ENCODE results near the gene RABGAP1L.
"Not testable (repeated sequence)": the region's sequence is repeated elsewhere in the genome, so short reads cannot be mapped to it uniquely, and the experiment has no call there.

RABGAP1L gene

DNA sequence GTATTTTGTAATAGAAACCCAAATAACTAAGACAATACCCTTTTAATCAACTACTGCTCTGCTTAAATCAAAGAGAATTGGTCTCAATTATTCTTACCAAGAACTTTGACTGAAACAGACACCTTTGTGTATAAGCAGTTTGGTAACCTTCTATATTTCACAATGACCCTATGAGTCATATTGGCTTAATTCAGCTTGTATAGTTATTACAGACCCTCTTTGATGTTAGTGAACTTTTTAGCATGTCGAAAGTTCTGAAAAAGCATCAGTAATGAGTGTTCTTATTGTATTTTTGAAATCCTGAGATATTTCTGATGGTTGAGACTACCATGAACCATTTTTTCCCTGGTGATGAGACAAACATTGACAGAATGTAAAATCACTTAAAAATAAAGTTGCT lies 43.3 kb upstream of the RABGAP1L start:
- no peaks in the 10 kb centered on the region for H3K27me3 Mint-ChIP-seq (ENCODE audit: low read depth)
- H3K4me3 Mint-ChIP-seq = no peak overlapping the region
- H3K9me3 Mint-ChIP-seq = no peaks in the 10 kb centered on the region
- peaks cover 5% of the 10 kb centered on the region for H3K4me1 Mint-ChIP-seq
- TF ChIP-seq, protein P1, sequence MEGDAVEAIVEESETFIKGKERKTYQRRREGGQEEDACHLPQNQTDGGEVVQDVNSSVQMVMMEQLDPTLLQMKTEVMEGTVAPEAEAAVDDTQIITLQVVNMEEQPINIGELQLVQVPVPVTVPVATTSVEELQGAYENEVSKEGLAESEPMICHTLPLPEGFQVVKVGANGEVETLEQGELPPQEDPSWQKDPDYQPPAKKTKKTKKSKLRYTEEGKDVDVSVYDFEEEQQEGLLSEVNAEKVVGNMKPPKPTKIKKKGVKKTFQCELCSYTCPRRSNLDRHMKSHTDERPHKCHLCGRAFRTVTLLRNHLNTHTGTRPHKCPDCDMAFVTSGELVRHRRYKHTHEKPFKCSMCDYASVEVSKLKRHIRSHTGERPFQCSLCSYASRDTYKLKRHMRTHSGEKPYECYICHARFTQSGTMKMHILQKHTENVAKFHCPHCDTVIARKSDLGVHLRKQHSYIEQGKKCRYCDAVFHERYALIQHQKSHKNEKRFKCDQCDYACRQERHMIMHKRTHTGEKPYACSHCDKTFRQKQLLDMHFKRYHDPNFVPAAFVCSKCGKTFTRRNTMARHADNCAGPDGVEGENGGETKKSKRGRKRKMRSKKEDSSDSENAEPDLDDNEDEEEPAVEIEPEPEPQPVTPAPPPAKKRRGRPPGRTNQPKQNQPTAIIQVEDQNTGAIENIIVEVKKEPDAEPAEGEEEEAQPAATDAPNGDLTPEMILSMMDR (IDR thresholded peaks at IDR 0.05; ENCODE audit: unreplicated experiment in 3 of 3) = no peak
- no peaks in the 10 kb centered on the region for H3K36me3 Mint-ChIP-seq (ENCODE audit: low read depth)
- H3K27ac Mint-ChIP-seq = no peak overlapping the region

DNA sequence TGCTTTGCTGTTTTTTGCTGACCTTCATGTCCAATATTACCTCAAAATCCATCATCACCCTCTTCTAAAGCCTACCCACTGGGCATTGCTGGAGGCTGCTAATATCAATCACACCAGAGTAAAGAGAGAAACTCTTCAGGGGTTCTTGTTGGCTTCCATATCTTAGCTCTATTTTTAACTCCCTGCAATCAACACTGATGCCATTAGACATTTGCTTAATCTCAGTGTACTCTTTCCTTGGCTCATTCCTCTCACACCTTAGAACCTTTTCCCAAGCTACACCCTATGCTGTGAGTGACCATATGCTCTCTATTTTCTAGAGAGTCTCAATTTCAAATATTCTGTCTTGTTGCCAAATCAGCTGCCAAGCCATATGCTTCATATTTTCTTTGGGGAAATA lies 40.6 kb upstream of the RABGAP1L start:
- no peak overlapping the region for H3K27ac Mint-ChIP-seq
- H3K36me3 Mint-ChIP-seq (ENCODE audit: low read depth) = no peaks in the 10 kb centered on the region

DNA sequence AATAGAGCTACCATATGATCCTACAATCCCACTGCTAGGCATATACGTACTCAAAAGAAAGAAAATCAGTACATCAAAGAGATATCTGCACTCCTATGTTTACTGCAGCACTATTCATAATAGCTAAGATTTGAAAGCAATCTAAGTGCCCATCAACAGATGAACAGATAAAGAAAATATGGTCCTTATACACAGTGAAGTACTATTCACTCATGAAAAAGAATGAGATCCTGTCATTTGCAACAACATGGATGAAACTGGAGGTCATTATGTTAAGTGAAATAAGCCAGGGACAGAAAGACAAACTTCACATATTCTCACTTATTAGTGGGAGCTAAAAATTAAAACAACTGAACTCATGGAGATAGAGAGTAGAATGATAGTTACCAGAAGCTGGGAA lies 37.0 kb upstream of the RABGAP1L start:
- not testable (repeated sequence) for H3K27me3 Mint-ChIP-seq (ENCODE audit: low read depth); H3K36me3 Mint-ChIP-seq (ENCODE audit: low read depth); H3K27ac Mint-ChIP-seq; H3K4me1 Mint-ChIP-seq; H3K4me3 Mint-ChIP-seq
- peaks cover 21% of the 10 kb centered on the region for H3K9me3 Mint-ChIP-seq

More for the DNA sequence above, 40.6 kb upstream of the RABGAP1L start:
- no peaks in the 10 kb centered on the region for H3K27me3 Mint-ChIP-seq (ENCODE audit: low read depth)
- H3K4me3 Mint-ChIP-seq = no peak overlapping the region
- H3K9me3 Mint-ChIP-seq = peaks cover 1% of the 10 kb centered on the region
- TF ChIP-seq, protein P1 (IDR thresholded peaks at IDR 0.05; ENCODE audit: unreplicated experiment in 3 of 3) = no peak
- H3K4me1 Mint-ChIP-seq = peaks cover 5% of the 10 kb centered on the region

DNA sequence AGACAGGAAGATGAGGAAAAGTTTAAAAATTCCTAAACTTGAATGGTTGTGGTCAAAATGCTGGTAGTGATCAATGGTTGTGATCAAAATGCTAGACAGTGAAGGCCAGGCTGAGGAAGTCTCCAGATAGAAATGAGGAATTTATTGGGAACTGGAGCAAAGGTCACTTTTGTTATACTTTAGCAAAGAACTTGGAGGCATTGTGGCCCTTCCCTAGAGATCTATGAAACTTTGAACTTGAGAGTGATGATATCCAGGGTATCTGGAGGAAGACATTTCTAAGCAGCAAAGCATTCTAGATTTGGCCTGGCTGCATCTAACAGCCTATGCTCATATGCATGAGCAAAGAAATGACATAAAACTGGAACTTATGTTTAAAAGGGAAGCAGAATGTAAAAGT lies 35.5 kb upstream of the RABGAP1L start:
- Mint-ChIP-seq H3K27me3 (ENCODE audit: low read depth) (no peaks in the 10 kb centered on the region), H3K4me3 (no peak overlapping the region), H3K27ac (no peak overlapping the region), H3K4me1 (peaks cover 2% of the 10 kb centered on the region), H3K36me3 (ENCODE audit: low read depth) (no peaks in the 10 kb centered on the region), H3K9me3 (peaks cover 25% of the 10 kb centered on the region)
- TF ChIP-seq, protein P1 (IDR thresholded peaks at IDR 0.05; ENCODE audit: unreplicated experiment in 3 of 3) = no peak

DNA sequence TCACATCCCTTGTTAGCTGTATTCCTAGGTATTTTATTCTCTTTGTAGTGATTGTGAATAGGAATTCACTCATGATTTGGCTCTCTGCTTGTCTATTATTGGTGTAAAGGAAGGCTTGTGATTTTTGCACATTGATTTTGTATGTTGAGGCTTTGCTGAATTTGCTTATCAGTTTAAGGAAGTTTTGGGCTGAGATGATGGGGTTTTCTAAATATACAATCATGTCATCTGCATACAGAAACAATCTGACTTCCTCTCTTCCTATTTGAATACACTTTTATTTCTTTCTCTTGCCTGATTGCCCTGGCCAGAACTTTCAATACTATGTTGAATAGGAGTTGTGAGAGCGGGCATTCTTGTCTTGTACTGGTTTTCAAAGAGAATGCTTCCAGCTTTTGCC lies 32.1 kb upstream of the RABGAP1L start:
- peaks cover 36% of the 10 kb centered on the region for H3K9me3 Mint-ChIP-seq
- H3K4me3 Mint-ChIP-seq; H3K4me1 Mint-ChIP-seq; H3K36me3 Mint-ChIP-seq (ENCODE audit: low read depth); H3K27me3 Mint-ChIP-seq (ENCODE audit: low read depth); H3K27ac Mint-ChIP-seq: not testable (repeated sequence)

DNA sequence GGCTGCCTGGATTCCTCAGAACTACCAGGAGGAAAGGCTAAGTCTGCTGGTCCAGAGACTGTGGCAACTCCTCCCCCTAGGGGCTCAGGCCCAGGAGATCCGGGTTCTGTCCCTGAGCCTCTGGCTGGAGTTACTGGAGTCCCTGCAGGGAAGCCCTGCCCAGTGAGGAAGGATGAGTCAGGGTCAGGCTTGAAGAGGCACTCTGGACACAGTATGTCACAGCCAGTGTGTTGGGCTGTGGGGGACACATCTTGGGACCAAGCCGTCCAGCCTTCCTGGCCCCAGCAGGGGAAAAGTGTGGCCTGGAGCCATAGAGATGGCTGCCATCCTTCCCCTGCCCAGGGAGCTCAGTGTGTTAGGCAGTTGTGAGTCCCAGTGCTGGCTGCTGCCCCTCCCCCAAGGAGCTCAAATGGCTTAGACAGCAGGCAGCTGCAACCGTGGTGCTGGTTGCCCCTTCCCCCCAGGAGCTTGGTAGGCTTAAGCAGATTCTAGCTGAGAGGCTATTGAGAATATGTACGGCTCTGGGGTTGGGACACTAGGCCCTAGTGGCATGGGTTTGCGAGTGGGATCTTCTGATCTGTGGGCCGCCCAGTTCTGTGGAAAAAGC lies 28.2 kb upstream of the RABGAP1L start:
- Mint-ChIP-seq H3K9me3 (peaks cover 24% of the 10 kb centered on the region), H3K36me3 (ENCODE audit: low read depth) (no peaks in the 10 kb centered on the region), H3K27me3 (ENCODE audit: low read depth) (no peaks in the 10 kb centered on the region), H3K4me1 (peaks cover 9% of the 10 kb centered on the region), H3K4me3 (no peak overlapping the region), H3K27ac (no peak overlapping the region)
- TF ChIP-seq, protein P1 (IDR thresholded peaks at IDR 0.05; ENCODE audit: unreplicated experiment in 3 of 3) = no peak

DNA sequence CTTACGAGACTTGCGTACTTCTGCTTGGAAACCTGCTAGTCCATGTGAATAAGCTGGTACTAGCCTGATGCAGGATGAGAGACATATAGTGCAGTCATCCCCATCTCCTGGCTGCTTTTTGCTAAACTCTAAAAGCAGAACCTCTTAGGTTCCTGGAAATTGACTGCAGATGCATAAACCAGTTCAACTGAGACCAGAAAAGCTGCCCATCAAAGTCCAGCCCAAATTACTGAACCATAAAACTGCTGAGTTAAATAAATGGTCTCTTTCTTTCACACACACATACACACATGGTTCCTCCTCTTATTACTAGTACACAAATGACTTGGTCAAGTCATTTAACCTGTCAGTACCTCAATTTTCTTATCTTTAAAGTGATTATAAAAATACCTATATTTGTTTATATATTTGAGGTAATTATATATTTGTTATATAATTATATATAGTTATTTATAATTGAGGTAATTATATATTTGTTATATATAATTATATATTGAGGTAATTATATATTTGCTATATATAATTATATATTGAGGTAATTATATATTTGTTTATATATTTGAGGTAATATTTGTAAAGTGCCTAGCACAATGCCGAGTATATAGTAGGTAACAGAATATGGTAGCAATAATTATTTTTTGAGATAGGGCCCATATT lies 25.2 kb upstream of the RABGAP1L start:
- Mint-ChIP-seq H3K9me3 (peaks cover 12% of the 10 kb centered on the region), H3K4me1 (peaks cover 9% of the 10 kb centered on the region), H3K27me3 (ENCODE audit: low read depth) (no peaks in the 10 kb centered on the region), H3K36me3 (ENCODE audit: low read depth) (no peaks in the 10 kb centered on the region), H3K27ac (no peak overlapping the region), H3K4me3 (no peak overlapping the region)
- TF ChIP-seq, protein P1 (IDR thresholded peaks at IDR 0.05; ENCODE audit: unreplicated experiment in 3 of 3) = no peak
